Activated T-helper 1 cell treated with anti-CD3 and anti-CD28 coated beads, Interleukin-12 subunit alpha, Interleukin-12 subunit beta, Interleukin-2, Interleukin-4 antibody, amounts not matched to agents 30 ng/mL and 10 ng/mL and 1 ng/mL, durations not matched to agents 14 hours and 24 hours and 36 hours (primary cell): ENCODE results near the gene EFNA1. TPM values are rescaled to one million over a fixed set of nuclear protein-coding genes. Genes with fewer than 3 reads are reported as not detected.

ENCODE experiments used
- DNase-seq: peaks from one replicate; pipeline ENCODE4 v3.0.0; 2021; ENCODE audit warnings: low spot score
- H3K27ac Mint-ChIP-seq: one replicate; pipeline ENCODE4 v1.8.0; 2021; ENCODE audit warnings: mild to moderate bottlenecking, mixed read lengths
- H3K27me3 Mint-ChIP-seq: one replicate; pipeline ENCODE4 v1.8.0; 2022; ENCODE audit warnings: mild to moderate bottlenecking, moderate library complexity, mixed read lengths; ENCODE audit not compliant: insufficient read depth
- H3K36me3 Mint-ChIP-seq: one replicate; pipeline ENCODE4 v1.8.0; 2021; ENCODE audit warnings: low read depth, mixed read lengths
- H3K4me1 Mint-ChIP-seq: one replicate; pipeline ENCODE4 v1.8.0; 2021; ENCODE audit warnings: low read depth, mixed read lengths
- H3K4me3 Mint-ChIP-seq: one replicate; pipeline ENCODE4 v1.8.0; 2021; ENCODE audit warnings: mild to moderate bottlenecking, moderate library complexity, mixed read lengths
- H3K9me3 Mint-ChIP-seq: one replicate; pipeline ENCODE4 v1.8.0; 2021; ENCODE audit warnings: mixed read lengths
- intact Hi-C: fragments of 100-400 bp; cut with micrococcal nuclease; formaldehyde crosslinking; loops from one replicate; pipeline ENCODE4 v1.15.1; 2024
- total RNA-seq: library from RNA; stranded (reverse); gene quantifications from 2 replicates; pipeline ENCODE4 v1.2.3, GENCODE V29; 2022

Gene EFNA1
- total RNA-seq, 1 donor from 2014 or later, result not detected

DNA sequence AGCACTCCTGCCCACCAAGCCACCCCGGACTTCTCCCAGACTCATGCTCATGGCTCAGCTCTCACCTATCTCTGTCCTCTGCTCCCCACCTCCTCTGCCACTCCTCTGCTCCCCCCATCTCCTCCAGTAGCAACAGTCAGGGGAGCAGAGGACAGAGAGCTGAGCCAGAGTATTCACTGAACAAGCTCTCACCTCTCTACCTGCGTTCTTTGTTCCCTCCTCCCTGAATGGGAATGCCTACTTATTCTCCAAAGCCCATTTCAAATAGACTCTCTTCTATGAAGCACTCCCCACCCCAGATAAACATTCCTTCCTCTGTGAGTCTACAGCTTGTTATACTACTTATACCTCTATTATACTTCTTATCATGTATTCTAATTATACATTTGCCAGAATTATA is 6.4 kb upstream of the EFNA1 start:
- H3K4me3 Mint-ChIP-seq, result no peak overlapping the region
- no peaks in the 10 kb centered on the region for H3K9me3 Mint-ChIP-seq
- H3K36me3 Mint-ChIP-seq, result no peaks in the 10 kb centered on the region
- no peaks in the 10 kb centered on the region for H3K4me1 Mint-ChIP-seq
- no peak overlapping the region for H3K27ac Mint-ChIP-seq
- intact Hi-C loops, result no loop called here
- no peak for DNase-seq
- H3K27me3 Mint-ChIP-seq, result peaks cover 40% of the 10 kb centered on the region

DNA sequence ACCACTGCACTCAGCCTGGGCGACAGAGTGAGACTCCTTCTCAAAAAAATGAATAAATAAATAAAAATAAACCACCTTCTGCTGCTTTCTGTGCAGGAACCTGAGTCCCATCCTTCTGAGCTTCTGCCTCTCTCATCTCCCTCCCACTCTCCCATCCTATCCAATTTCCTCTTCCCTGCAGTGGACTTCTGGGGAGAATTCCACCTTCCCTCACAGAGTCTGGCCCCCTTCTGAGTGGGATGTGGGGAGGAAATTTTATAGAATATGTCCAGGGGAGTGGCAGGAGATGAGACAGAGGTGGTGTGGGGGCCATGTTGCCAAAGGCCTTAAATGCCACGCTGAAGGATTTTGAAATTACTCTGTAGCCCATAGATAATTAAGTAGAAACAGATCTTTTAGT is 5.4 kb upstream of the EFNA1 start:
- intact Hi-C loops, result no loop called here
- peaks cover 43% of the 10 kb centered on the region for H3K27me3 Mint-ChIP-seq
- no peak for DNase-seq
- peaks cover 8% of the 10 kb centered on the region for H3K4me1 Mint-ChIP-seq
- no peaks in the 10 kb centered on the region for H3K9me3 Mint-ChIP-seq
- no peak overlapping the region for H3K4me3 Mint-ChIP-seq
- no peak overlapping the region for H3K27ac Mint-ChIP-seq
- H3K36me3 Mint-ChIP-seq, result peaks cover 2% of the 10 kb centered on the region

- Mint-ChIP-seq H3K27ac (no peak overlapping the region), H3K27me3 (peaks cover 52% of the 10 kb centered on the region), H3K4me1 (peaks cover 19% of the 10 kb centered on the region), H3K4me3 (no peak overlapping the region), H3K9me3 (no peaks in the 10 kb centered on the region), H3K36me3 (peaks cover 2% of the 10 kb centered on the region)
- intact Hi-C loops, result no loop called here
- no peak for DNase-seq
These were observed 3.9 kb upstream of the EFNA1 start for GRCh38 chr1:155123801-155124200.

- H3K4me3 Mint-ChIP-seq, result no peak overlapping the region
- intact Hi-C loops, result loop anchor here (5.0 kb wide), 2 partner anchors 32 to 43 kb away; no protein-coding TSS in a partner anchor
- H3K27me3 Mint-ChIP-seq, result peaks cover 56% of the 10 kb centered on the region
- no peaks in the 10 kb centered on the region for H3K9me3 Mint-ChIP-seq
- peaks cover 19% of the 10 kb centered on the region for H3K4me1 Mint-ChIP-seq
- no peak for DNase-seq
- H3K36me3 Mint-ChIP-seq, result peaks cover 2% of the 10 kb centered on the region
- H3K27ac Mint-ChIP-seq, result no peak overlapping the region
These were observed 2.9 kb upstream of the EFNA1 start for GRCh38 chr1:155124503-155125463.

DNA sequence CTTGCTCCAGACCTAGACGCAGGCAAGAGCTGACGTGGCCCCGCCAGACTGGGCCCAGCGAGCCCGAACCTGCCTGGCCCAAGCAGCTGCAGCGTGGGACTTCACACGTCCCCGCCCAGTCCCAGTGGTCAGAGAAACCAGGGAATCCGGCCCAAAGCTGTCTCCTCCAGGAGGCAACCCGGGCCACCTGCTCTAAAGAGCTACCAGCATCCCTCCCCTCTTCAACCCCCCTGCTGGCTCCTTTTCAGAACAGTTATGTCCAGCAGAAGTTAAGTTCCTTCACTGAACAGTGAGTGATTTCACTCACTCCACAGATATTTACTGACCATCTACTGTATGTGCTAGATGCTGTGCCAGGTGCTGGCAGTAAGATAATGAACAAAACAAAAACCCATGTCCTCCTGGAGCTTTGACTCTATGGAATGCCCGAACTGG is 2.1 kb upstream of the EFNA1 start:
- peaks cover 2% of the 10 kb centered on the region for H3K36me3 Mint-ChIP-seq
- no peak overlapping the region for H3K27ac Mint-ChIP-seq
- peaks cover 54% of the 10 kb centered on the region for H3K27me3 Mint-ChIP-seq
- no peaks in the 10 kb centered on the region for H3K9me3 Mint-ChIP-seq
- intact Hi-C loops, result loop anchor here (5.0 kb wide), 2 partner anchors 33 to 42 kb away; no protein-coding TSS in a partner anchor
- H3K4me3 Mint-ChIP-seq, result peak overlapping the region; percentile 19
- H3K4me1 Mint-ChIP-seq, result peaks cover 19% of the 10 kb centered on the region
- no peak for DNase-seq

- no peak for DNase-seq
- peaks cover 56% of the 10 kb centered on the region for H3K27me3 Mint-ChIP-seq
- H3K9me3 Mint-ChIP-seq, result no peaks in the 10 kb centered on the region
- no peak overlapping the region for H3K27ac Mint-ChIP-seq
- peaks cover 2% of the 10 kb centered on the region for H3K36me3 Mint-ChIP-seq
- H3K4me3 Mint-ChIP-seq, result peak overlapping the region; percentile 19
- intact Hi-C loops, result loop anchor here (5.0 kb wide), 2 partner anchors 34 to 41 kb away; no protein-coding TSS in a partner anchor
- H3K4me1 Mint-ChIP-seq, result peaks cover 19% of the 10 kb centered on the region
These were observed 1.6 kb upstream of the EFNA1 start for GRCh38 chr1:155125946-155126555.

- no peaks in the 10 kb centered on the region for H3K9me3 Mint-ChIP-seq
- H3K36me3 Mint-ChIP-seq, result peaks cover 2% of the 10 kb centered on the region
- peaks cover 19% of the 10 kb centered on the region for H3K4me1 Mint-ChIP-seq
- DNase-seq, result no peak
- peak overlapping the region; percentile 82 for H3K4me3 Mint-ChIP-seq
- intact Hi-C loops, result loop anchor here (5.0 kb wide), 2 partner anchors 34 to 41 kb away; no protein-coding TSS in a partner anchor
- H3K27ac Mint-ChIP-seq, result no peak overlapping the region
- peaks cover 53% of the 10 kb centered on the region for H3K27me3 Mint-ChIP-seq
These were observed 1.0 kb upstream of the EFNA1 start for GRCh38 chr1:155126556-155127104.

GRCh38 chr1:155127967-155128754 is 485 bp downstream of the EFNA1 start:
- peaks cover 49% of the 10 kb centered on the region for H3K27me3 Mint-ChIP-seq
- peaks cover 19% of the 10 kb centered on the region for H3K4me1 Mint-ChIP-seq
- H3K36me3 Mint-ChIP-seq, result peaks cover 2% of the 10 kb centered on the region
- H3K4me3 Mint-ChIP-seq, result peak overlapping the region; percentile 67
- H3K9me3 Mint-ChIP-seq, result no peaks in the 10 kb centered on the region
- no peak for DNase-seq
- intact Hi-C loops, result loop anchor here (5.0 kb wide), 2 partner anchors 36 to 39 kb away; no protein-coding TSS in a partner anchor
- no peak overlapping the region for H3K27ac Mint-ChIP-seq

DNA sequence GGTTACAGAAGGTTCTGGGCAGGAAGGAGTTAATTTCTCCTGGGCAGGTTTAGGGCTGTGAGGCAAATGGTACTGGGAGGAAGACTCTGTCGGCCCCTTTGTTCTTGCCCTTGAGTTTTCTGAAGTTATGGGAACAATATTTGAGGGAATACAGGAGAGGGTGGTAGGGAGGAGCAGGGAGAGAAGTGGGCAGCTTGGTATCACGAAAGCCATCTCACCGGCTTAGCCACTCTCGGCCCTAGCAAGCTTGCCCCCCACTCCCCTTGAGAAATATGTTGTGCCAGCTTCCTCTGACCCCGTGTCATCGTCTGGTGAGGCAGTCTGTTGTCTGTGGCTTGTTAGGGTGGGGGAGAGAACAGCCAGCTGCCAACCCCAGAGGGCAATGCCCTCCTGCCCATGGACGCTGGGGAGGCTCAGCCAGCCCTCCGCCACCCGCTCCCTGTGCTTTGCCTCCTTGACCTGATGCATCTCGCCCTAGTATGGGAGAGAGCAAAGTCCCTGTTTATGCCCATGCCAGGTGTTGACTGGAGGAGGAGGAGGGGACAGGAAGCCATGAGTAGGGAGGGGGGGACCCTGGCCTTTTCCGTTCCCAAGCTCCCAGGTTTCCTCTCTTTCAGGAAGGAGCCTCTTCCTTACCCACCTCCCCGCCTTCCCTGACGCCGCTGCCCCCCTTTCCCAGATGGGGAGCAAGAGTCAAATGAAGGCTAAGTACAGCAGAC is 1.2 kb downstream of the EFNA1 start:
- H3K4me3 Mint-ChIP-seq, result peak overlapping the region; percentile 67
- H3K27me3 Mint-ChIP-seq, result peaks cover 49% of the 10 kb centered on the region
- no peak for DNase-seq
- peaks cover 2% of the 10 kb centered on the region for H3K36me3 Mint-ChIP-seq
- H3K27ac Mint-ChIP-seq, result no peak overlapping the region
- H3K4me1 Mint-ChIP-seq, result peaks cover 19% of the 10 kb centered on the region
- intact Hi-C loops, result loop anchor here (5.0 kb wide), 2 partner anchors 37 to 38 kb away; no protein-coding TSS in a partner anchor
- H3K9me3 Mint-ChIP-seq, result no peaks in the 10 kb centered on the region

DNA sequence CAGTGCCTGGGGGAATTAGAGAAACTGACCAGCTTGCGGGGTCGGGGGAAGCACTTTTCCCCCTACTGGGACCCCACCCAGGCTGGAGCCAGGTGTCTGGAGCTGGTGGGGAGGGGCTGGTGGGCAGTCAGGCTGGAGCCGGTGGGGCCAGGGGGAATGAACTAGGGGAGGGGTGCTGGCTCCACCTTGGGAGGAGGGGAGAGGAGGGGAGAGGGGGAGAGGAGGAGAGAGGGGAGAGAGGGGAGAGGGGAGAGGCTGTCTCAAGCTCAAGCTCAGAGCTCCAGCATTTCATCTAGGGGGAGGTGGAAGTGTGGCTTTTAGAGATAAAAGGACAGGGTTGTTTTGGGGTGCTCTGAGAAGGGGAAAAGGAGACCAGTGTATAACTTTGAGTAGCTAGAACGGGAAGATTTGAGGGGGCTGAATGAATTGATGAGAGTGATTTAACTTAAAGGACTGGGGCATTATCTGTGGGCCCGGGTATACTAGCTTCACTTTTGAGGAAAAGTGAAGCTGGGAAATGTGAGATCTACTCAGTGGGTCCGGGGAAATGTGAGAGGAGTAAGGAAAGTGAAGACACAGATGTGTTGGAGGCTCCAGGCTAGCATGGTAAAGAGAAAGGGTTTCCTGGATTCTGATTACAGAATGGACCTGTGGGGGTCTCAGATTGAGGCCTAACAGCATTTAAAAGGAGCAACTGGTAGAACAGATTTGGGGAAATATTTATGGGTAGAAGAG is 2.8 kb downstream of the EFNA1 start:
- peaks cover 2% of the 10 kb centered on the region for H3K36me3 Mint-ChIP-seq
- intact Hi-C loops, result no loop called here
- H3K27me3 Mint-ChIP-seq, result peaks cover 41% of the 10 kb centered on the region
- no peak for DNase-seq
- H3K4me1 Mint-ChIP-seq, result peaks cover 29% of the 10 kb centered on the region
- H3K4me3 Mint-ChIP-seq, result no peak overlapping the region
- H3K27ac Mint-ChIP-seq, result no peak overlapping the region
- H3K9me3 Mint-ChIP-seq, result no peaks in the 10 kb centered on the region

DNA sequence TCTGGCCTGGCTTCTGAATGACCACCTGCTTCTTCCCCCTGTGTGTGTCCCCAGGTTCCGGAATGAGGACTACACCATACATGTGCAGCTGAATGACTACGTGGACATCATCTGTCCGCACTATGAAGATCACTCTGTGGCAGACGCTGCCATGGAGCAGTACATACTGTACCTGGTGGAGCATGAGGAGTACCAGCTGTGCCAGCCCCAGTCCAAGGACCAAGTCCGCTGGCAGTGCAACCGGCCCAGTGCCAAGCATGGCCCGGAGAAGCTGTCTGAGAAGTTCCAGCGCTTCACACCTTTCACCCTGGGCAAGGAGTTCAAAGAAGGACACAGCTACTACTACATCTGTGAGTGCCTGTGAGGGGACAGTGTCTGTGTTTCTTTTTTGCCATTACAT is 3.6 kb downstream of the EFNA1 start:
- Mint-ChIP-seq H3K9me3 (no peaks in the 10 kb centered on the region), H3K36me3 (peaks cover 4% of the 10 kb centered on the region), H3K4me3 (no peak overlapping the region), H3K4me1 (peaks cover 35% of the 10 kb centered on the region), H3K27ac (no peak overlapping the region), H3K27me3 (peaks cover 36% of the 10 kb centered on the region)
- DNase-seq, result no peak
- intact Hi-C loops, result no loop called here
